Fibroblast of lung (primary cell): ENCODE measurements around the gene MAGEF1.

Experiments used
- EZH2 ChIP-seq: IDR thresholded peaks from 2 replicates; pipeline ENCODE4 v1.5.1; 2012; ENCODE audit warnings: low read length, control low read depth, mild to moderate bottlenecking; ENCODE audit errors: missing control alignments
- TF ChIP-seq, protein P1 (sequence below), 2 donors: IDR thresholded peaks in 1 of 2; conservative IDR thresholded peaks in 1 of 2; 1 replicate in 1 of 2; 2 replicates in 1 of 2; pipeline ENCODE4 v1.5.1; 2011 to 2012; ENCODE audit warnings: low read length in 2 of 2, control low read depth in 1 of 2, inconsistent platforms in 1 of 2, low read depth in 1 of 2, mild to moderate bottlenecking in 1 of 2

GRCh38 chr3:184740509-184741258 is 28.8 kb upstream of the MAGEF1 start:
- TF ChIP-seq, protein P1, sequence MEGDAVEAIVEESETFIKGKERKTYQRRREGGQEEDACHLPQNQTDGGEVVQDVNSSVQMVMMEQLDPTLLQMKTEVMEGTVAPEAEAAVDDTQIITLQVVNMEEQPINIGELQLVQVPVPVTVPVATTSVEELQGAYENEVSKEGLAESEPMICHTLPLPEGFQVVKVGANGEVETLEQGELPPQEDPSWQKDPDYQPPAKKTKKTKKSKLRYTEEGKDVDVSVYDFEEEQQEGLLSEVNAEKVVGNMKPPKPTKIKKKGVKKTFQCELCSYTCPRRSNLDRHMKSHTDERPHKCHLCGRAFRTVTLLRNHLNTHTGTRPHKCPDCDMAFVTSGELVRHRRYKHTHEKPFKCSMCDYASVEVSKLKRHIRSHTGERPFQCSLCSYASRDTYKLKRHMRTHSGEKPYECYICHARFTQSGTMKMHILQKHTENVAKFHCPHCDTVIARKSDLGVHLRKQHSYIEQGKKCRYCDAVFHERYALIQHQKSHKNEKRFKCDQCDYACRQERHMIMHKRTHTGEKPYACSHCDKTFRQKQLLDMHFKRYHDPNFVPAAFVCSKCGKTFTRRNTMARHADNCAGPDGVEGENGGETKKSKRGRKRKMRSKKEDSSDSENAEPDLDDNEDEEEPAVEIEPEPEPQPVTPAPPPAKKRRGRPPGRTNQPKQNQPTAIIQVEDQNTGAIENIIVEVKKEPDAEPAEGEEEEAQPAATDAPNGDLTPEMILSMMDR (conservative IDR thresholded peaks at IDR 0.05 in 1 of 2, IDR thresholded peaks at IDR 0.05 in 1 of 2; ENCODE audit: low read depth in 1 of 2, low read length in 2 of 2) = no peak
- no peak for TF ChIP-seq EZH2
